HG02623 (cell line): Measurements from ENCODE around the gene HOXC5.

ENCODE experiments used
- ATAC-seq: cut with Tn5 transposase; IDR thresholded peaks from one replicate; pipeline ENCODE4 v1.9.1; 2021; ENCODE audit warnings: moderate library complexity; ENCODE audit not compliant: unreplicated experiment

Gene HOXC5

DNA sequence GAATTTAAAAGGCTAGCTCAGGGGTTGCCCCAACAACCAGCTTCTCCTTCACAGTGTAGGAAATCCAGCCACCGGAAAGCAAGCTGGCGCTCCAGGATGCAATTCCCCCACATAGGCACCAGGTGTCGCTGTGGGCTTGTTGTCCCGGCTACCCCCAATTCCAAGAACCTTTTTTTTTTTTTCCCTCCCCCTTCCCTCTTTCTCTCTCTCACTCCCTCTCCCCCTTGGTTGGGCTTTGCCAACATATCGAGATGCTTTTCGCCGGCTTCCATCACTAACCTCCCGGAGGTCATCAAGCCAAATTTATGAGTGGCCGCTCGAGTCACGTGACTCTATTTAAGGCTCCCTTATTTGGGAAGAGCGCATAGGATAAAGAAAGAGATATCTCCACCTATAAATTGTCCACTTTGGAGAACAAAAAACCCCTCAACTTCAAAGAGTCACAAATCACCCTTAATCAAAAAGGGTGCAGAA, at the start of gene HOXC5:
HOXC5 (plus strand) TSS at position 424 of the 474 bp plus-strand sequence. CDS start 73 bp downstream, outside the sequence.
- no peak for ATAC-seq

- ATAC-seq = no peak
Measured at GRCh38 chr12:53983568-53983949, 49.3 kb upstream of the HOXC5 start.

GRCh38 chr12:53983950-53984572, 48.8 kb upstream of the HOXC5 start:
- ATAC-seq = no peak

- ATAC-seq = no peak
Measured at GRCh38 chr12:53984901-53985691, 47.8 kb upstream of the HOXC5 start, which contains the start of gene HOXC10. HOXC10 (plus strand) TSS chr12:53985146; CDS start chr12:53985260, 114 bp downstream.

DNA sequence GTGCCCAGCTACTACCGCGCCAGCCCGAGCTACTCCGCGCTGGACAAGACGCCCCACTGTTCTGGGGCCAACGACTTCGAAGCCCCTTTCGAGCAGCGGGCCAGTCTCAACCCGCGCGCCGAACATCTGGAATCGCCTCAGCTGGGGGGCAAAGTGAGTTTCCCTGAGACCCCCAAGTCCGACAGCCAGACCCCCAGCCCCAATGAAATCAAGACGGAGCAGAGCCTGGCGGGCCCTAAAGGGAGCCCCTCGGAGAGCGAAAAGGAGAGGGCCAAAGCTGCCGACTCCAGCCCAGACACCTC, 47.2 kb upstream of the HOXC5 start:
- no peak for ATAC-seq

DNA sequence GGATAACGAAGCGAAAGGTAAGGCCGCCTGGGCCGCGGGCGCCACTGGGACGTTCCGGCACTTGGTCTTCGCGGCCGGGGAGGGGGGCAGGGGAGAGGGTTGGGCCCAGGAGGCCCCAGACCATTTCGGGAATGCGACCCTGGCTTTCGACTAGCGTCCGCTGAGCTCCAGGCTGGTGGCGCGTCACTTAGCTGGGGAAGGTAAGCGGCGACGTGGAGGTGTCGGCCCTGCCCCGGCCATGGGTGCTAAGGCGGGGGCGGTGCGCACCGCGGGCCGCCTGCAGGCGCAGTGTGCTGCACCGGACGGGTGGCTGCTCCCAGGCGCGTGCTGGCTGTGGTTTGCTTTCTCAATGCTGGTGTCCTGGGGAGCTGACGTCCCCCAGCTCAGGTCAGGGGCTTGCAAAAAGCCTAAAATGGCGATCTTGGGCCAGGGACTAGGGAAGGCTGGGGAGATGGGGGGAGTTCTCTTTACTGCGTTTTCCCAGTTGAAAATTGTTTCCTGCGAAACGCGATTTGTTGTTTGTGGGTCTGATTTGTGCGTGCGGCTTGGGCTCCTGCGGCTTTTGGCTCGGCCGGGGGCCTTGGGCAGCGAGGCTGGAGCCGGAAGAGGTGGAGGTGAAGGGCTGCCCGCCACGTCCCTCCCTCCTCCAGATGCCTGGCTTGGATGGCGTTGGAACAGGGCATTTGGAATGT, 46.7 kb upstream of the HOXC5 start:
- ATAC-seq = no peak

DNA sequence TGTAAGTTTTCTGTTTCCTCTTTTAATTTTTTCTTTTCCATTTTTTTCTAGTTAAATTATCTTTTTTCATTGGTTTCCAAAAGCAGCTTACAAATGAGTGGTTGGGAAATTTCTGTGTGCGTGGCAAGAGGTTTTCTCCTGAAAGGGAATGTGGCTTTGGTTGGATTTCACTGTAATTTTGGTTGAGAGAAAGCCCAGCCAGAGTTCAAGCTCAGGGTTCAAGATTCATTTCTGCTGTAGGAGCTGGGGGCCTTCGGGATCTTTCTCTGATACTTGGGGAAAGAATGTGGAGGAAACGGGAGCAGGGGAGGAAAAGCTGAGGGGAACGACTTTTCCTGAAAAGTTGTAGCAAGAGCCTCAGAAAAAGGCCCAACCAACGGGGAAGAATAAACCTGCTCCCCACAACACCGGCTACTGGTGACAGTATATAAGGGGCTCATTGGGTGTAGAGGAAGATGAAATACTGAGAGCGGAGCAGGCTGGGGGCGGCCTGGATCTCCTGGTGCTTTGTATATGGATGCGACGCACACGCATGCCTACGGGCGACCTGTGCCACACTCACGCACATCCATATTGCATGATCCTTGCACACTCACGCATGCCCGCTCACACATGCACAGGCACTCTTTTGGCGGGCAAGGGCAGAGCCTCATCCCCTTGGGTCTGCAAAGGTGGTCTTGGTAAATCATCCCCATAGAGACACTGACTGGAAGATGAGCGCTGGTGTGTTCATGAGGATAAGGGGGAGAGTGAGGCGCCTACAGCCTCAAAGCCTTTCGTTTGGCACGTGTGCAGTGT, 46.0 kb upstream of the HOXC5 start:
- no peak for ATAC-seq

DNA sequence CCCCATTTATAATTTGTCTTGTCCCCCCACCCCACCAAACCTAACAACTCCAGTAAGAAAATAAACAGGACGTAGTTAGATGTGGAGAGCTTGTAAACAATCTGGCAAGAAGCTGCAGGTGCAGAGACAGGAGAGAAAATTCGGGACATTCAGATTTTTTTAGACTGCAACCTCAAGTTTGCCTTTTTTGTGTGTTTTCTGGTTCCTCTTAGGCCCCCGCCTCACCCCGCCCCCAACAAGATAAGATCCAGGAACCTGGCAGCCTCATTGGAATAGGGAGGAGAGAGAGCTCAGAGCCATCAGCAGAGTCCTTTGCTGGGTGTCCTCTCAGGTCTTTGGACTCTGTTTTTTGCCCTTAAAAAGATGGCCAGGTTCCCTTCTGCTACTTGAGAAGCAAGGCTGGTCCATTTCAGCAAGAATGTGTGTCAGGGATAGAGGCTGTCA, 45.0 kb upstream of the HOXC5 start:
- ATAC-seq = no peak

DNA sequence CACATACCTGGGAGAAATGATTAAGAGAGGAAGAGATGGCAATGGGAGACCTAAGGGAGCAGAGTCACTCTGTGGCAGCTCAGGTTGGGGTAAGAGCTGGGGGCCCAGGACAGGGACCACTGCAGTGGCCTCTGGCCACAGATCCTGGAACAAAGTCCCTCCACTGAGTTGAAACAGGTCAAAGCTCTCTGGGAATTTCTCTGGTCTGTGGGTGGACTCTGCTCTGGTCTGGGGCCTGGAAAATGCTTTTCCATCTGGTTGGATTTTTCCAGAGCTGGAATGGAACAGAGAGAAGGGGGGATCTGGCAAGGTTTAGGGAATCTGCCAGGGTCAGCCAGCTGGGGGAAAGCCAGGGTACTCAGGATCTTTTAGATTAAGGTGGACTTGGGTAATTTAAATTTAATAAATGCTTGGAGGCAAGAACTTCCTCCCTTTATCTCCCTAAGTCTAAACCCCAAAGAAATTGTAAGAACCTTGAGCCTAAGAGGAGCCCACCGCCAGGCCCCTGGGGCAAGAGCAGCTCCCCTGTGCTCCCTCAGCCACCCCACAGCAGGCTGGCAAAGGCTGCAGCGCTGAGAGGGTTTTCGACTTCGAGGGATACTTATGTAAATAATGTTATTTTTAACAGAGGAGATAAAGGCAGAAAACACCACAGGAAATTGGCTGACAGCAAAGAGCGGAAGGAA, 44.2 kb upstream of the HOXC5 start:
- ATAC-seq = no peak

DNA sequence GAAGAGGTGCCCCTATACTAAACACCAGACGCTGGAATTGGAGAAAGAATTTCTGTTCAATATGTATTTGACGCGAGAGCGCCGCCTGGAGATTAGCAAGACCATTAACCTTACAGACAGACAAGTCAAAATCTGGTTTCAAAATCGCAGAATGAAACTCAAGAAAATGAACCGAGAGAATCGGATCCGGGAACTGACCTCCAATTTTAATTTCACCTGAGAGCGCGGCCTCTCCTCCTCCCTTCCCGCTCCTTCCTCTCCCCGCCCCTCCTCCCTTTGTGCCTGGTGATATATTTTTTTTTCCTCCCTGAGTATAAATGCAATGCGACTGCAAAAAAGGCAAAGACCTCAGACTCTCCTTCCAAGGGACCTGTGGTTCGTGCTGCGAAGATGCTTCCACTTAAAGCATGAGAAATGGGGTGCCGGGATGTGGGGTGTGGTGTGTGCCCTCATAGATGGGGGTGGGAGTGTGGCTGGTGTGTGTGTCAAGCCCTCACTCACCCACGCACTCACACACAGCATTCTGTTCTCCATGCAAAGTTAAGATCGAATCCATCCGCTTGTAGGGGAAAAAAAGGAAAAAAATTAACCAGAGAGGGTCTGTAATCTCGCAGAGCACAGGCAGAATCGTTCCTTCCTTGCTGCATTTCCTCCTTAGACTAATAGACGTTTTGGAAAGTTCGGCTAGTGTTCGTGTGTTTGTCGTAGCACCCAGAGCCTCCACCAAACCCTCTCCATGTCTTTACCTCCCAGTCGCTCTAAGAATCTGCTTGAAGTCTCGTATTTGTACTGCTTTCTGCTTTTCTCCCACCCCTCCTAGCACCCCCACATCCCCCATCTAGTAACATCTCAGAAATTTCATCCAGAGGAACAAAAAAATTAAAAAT, 43.4 kb upstream of the HOXC5 start:
- no peak for ATAC-seq

DNA sequence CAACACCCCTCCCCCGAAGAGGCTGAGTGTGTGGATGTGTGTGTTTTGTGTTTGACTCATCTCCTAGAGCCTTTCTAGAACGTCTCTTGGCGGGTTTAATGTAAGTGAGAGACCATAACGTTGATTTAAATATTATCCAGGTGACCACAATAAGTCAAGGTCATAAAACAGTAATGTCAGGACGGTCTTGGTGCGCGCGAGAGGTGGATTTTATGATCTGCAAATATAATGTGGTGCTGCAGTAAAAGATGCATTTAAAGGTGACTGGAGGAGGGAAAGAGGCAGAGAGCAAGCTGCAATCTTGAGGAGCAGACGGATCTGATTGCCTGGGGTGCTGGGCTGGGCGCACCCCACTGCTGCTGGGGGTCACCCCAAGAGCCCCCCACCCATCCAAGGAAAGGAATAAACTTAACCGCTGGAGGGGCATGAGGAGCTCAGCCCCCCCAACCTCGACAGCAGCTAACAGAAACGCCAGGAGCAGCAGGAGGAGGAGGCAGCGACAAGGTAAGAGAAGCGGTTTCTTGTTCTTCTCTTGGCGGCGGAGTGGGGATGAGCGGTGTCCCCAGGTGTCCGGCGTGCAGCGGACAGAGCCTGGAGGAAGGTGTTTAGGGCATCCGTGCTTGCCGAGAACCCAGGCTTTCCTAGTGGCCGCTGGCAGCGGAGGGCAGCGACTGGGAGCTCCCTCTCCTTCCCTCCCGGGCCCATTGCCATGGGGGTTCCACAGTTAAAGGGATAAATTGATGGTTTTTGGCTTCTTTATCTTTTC, 42.4 kb upstream of the HOXC5 start:
- ATAC-seq = no peak

DNA sequence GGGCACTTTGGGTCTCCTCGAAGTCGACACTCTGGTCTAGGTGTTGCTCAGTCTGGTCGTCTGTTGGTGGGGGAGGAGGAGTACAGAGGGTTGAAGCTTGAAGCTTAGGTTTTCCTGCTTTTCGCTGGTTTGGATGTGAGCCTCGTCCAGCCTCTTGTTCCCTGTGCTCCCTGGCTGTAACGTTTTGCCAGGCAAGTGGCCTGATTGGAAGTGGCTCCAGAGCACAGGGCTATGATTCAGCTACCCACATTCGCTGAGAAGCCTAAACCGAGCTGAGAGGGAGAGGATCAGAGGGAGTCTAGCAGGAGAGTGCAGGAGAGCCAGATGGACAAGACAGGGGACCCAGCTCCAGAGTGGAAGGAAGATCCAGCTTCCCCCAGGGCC, 41.8 kb upstream of the HOXC5 start:
- no peak for ATAC-seq

- no peak for ATAC-seq
Measured at GRCh38 chr12:53992377-53992889, 40.4 kb upstream of the HOXC5 start.

DNA sequence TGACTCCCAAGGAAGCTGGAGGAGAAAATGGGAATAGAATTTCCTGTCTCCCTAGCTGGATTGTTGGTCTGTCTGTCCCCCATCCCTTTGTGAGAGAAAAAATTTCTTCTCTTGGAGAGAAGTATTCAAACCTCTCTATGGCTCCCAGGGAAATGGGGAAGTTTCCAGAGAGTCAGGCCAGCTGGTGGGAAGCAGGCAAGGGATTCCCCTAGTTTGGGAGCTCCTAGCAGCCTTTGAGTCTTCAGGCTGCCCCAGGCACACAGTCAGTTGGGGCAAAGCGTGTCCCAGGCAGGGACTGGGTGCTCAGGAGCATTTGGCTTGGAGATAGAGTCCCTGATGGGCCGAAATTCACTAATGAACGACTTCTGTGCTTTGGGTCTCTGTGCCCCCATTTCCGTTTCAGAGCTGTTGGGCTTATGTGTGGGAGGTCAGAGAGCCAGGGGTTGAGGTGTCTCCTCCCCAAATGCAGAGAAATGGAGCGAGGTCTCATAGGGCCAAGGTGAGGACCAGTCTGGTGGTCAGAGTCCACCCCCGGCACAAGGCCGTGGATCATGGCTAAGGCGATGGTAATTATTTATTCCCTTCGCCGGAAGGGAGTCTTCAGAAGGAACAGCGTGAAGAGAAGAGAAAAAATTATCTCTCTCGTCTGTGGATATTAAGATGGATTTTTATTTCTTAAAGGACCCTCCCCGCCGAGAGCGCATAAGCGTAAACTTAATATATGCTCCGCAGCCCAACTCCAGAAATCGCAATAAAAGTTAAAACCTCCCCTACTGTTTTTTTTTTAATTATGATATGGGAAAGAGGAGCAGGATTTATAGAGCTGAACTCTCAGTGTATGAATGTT, 39.5 kb upstream of the HOXC5 start:
- ATAC-seq = no peak

- ATAC-seq = no peak
Measured at GRCh38 chr12:53994009-53994263, 38.9 kb upstream of the HOXC5 start.

GRCh38 chr12:53994264-53995001, 38.4 kb upstream of the HOXC5 start:
- no peak for ATAC-seq

- ATAC-seq = no peak
Measured at GRCh38 chr12:53995002-53995377, 37.9 kb upstream of the HOXC5 start.
